Measurements from ENCODE around the gene STIL. TPM values are rescaled to one million over a fixed set of nuclear protein-coding genes. Genes with fewer than 3 reads are reported as not detected.
A peak's percentile ranks its signal among the peaks of the same experiment; 100 is the strongest.

Gene STIL
- total RNA-seq (10 to 100 TPM; 11.5 to 20.4 TPM), polyA plus RNA-seq (ENCODE audit: insufficient read depth, low read depth, low replicate concordance) (12.0 TPM)
- long read RNA-seq, donor 1, result 0 reads
- long read RNA-seq, donor 2, result 0 reads

- no peaks in the 10 kb centered on the region for H3K27me3 ChIP-seq
- no peaks in the 10 kb centered on the region for H3K36me3 ChIP-seq (ENCODE audit: low read depth, missing control alignments)
- peak; percentile 99 for DNase-seq
- H3K9me3 ChIP-seq, result no peaks in the 10 kb centered on the region
- 0% methylated on average over 31 to 54 of the region's 54 CpGs for WGBS, 2 donors
- no peaks in the 10 kb centered on the region for H3K4me1 ChIP-seq
- H3K27ac ChIP-seq, result peak within 1 kb of the TSS; percentile 53 to 77
- intact Hi-C loops (cut with DNase I; ENCODE audit: low total_unique reads), result no loop called here
- no peak for TF ChIP-seq CTCF (IDR thresholded peaks at IDR 0.05)
- TF ChIP-seq POLR2A (IDR thresholded peaks at IDR 0.05), result no peak
- peak within 1 kb of the TSS; percentile 66 to 69 for H3K4me3 ChIP-seq
Measured at GRCh38 chr1:47313915-47314664, at the start of gene STIL. Gene STIL (minus strand): TSS chr1:47314147. CDS start chr1:47310319, 3,828 bp downstream.

- Histone ChIP-seq H3K4me3 (no peak overlapping the region), H3K4me1 (no peaks in the 10 kb centered on the region), H3K27ac (no peak overlapping the region), H3K27me3 (no peaks in the 10 kb centered on the region), H3K9me3 (no peaks in the 10 kb centered on the region), H3K36me3 (ENCODE audit: low read depth, missing control alignments) (no peaks in the 10 kb centered on the region)
- WGBS, 2 donors, result 89 to 91% methylated on average over 1 of the region's 1 CpG
- intact Hi-C loops (cut with DNase I; ENCODE audit: low total_unique reads), result no loop called here
- DNase-seq, result no peak
- TF ChIP-seq CTCF (IDR thresholded peaks at IDR 0.05) (no peak), POLR2A (IDR thresholded peaks at IDR 0.05) (no peak)
Measured at GRCh38 chr1:47362828-47363227, 48.9 kb upstream of the STIL start.

GRCh38 chr1:47361380-47361779 is 47.4 kb upstream of the STIL start:
- Histone ChIP-seq H3K27me3 (no peaks in the 10 kb centered on the region), H3K4me1 (no peaks in the 10 kb centered on the region), H3K36me3 (ENCODE audit: low read depth, missing control alignments) (no peaks in the 10 kb centered on the region), H3K9me3 (no peaks in the 10 kb centered on the region), H3K4me3 (no peak overlapping the region), H3K27ac (no peak overlapping the region)
- no peak for TF ChIP-seq POLR2A (IDR thresholded peaks at IDR 0.05)
- no peak for TF ChIP-seq CTCF (IDR thresholded peaks at IDR 0.05)
- 59 to 60% methylated on average over 3 of the region's 3 CpGs for WGBS, 2 donors
- intact Hi-C loops (cut with DNase I; ENCODE audit: low total_unique reads), result no loop called here
- DNase-seq, result no peak

- WGBS, 2 donors, result 96 to 100% methylated on average over 2 of the region's 2 CpGs
- Histone ChIP-seq H3K4me1 (no peaks in the 10 kb centered on the region), H3K27ac (no peak overlapping the region), H3K27me3 (no peaks in the 10 kb centered on the region), H3K9me3 (no peaks in the 10 kb centered on the region), H3K36me3 (ENCODE audit: low read depth, missing control alignments) (no peaks in the 10 kb centered on the region), H3K4me3 (no peak overlapping the region)
- intact Hi-C loops (cut with DNase I; ENCODE audit: low total_unique reads), result no loop called here
- TF ChIP-seq CTCF (IDR thresholded peaks at IDR 0.05), result no peak
- TF ChIP-seq POLR2A (IDR thresholded peaks at IDR 0.05), result no peak
- no peak for DNase-seq
Measured at GRCh38 chr1:47351305-47351704, 37.4 kb upstream of the STIL start.

GRCh38 chr1:47348246-47348645 is 34.3 kb upstream of the STIL start:
- no peaks in the 10 kb centered on the region for H3K9me3 ChIP-seq
- H3K4me3 ChIP-seq, result no peak overlapping the region
- no peaks in the 10 kb centered on the region for H3K27me3 ChIP-seq
- WGBS, 2 donors, result 89 to 92% methylated on average over 1 of the region's 1 CpG
- TF ChIP-seq CTCF (IDR thresholded peaks at IDR 0.05), result no peak
- TF ChIP-seq POLR2A (IDR thresholded peaks at IDR 0.05), result no peak
- no peak overlapping the region for H3K27ac ChIP-seq
- intact Hi-C loops (cut with DNase I; ENCODE audit: low total_unique reads), result no loop called here
- H3K36me3 ChIP-seq (ENCODE audit: low read depth, missing control alignments), result no peaks in the 10 kb centered on the region
- H3K4me1 ChIP-seq, result no peaks in the 10 kb centered on the region
- no peak for DNase-seq
